ENCODE data around the gene VSIG4. TPM values are rescaled to one million over a fixed set of nuclear protein-coding genes. Genes with fewer than 3 reads are reported as not detected.

The VSIG4 gene
- polyA plus RNA-seq, 3 donors: 10.2 to 56.8 (median 25.1) TPM

GRCh38 chrX:66013194-66013816, 26.6 kb downstream of the VSIG4 start:
- peaks cover 63 to 99% of the 10 kb centered on the region in 2 donors for H3K4me1 ChIP-seq (ENCODE audit: control insufficient read depth in 1 of 2, insufficient read depth in 2 of 2, low read length in 2 of 2)
- TF ChIP-seq CTCF (IDR thresholded peaks at IDR 0.05): no peak
- H3K36me3 ChIP-seq (replicated peaks in 1 of 2; ENCODE audit: control insufficient read depth in 1 of 2, insufficient read depth in 2 of 2, low read length in 2 of 2): peaks cover 14 to 20% of the 10 kb centered on the region in 2 donors
- H3K4me2 ChIP-seq (replicated peaks; ENCODE audit: extremely low read depth, low read length, poor library complexity, severe bottlenecking): peak overlapping the region; percentile 94
- intact Hi-C loops (cut with micrococcal nuclease): loop anchor here in 1 of 2 donors (10.0 kb wide), 1 partner anchor 319 kb away; no protein-coding TSS in a partner anchor
- peaks cover 60% of the 10 kb centered on the region for H3K4me1 Mint-ChIP-seq
- peaks cover 0 to 2% (median 0%) of the 10 kb centered on the region in 7 donors for H3K9me3 Mint-ChIP-seq
- peaks cover 69% of the 10 kb centered on the region for H3K79me2 ChIP-seq (ENCODE audit: insufficient read depth, low read length)
- H3K27ac ChIP-seq (ENCODE audit: low read depth in 1 of 2, low read length in 2 of 2): peak overlapping the region; percentile 54 to 90
- H3K27me3 Mint-ChIP-seq (ENCODE audit: low read depth in 3 of 3): peaks cover 0 to 1% (median 0%) of the 10 kb centered on the region in 3 donors
- H3K9ac ChIP-seq (ENCODE audit: insufficient read depth, low read length, poor library complexity, severe bottlenecking): no peak overlapping the region
- H3K9me3 ChIP-seq (replicated peaks in 1 of 2; ENCODE audit: control insufficient read depth in 1 of 2, insufficient read depth in 1 of 2, low read length in 2 of 2): no peaks in the 10 kb centered on the region
- peak overlapping the region; percentile 51 to 77 for H3K4me3 Mint-ChIP-seq
- DNase-seq: peak in 2 of 3 donors; percentile 65 to 72
- peaks cover 14 to 20% of the 10 kb centered on the region in 2 donors for H3K36me3 Mint-ChIP-seq
- H3K27me3 ChIP-seq (ENCODE audit: control insufficient read depth in 2 of 2, insufficient read depth in 2 of 2, low read length in 2 of 2): no peaks in the 10 kb centered on the region
- no peak overlapping the region for H2AFZ ChIP-seq (ENCODE audit: insufficient read depth, low read depth, low read length, poor library complexity, severe bottlenecking)
- peaks cover 5% of the 10 kb centered on the region for H4K20me1 ChIP-seq (ENCODE audit: insufficient read depth, low read length)
- peak overlapping the region in 2 of 3 experiments; percentile 13 to 92 for H3K4me3 ChIP-seq (replicated peaks in 1 of 3; ENCODE audit: low read depth in 2 of 3, low read length in 3 of 3)
- no CpG with 5 or more reads among the region's 5 CpGs for WGBS (ENCODE audit: insufficient coverage)
- peak overlapping the region; percentile 92 to 98 (median 98) for H3K27ac Mint-ChIP-seq

- no peaks in the 10 kb centered on the region for H4K20me1 ChIP-seq (ENCODE audit: insufficient read depth, low read length)
- peaks cover 2 to 8% of the 10 kb centered on the region in 2 donors for H3K36me3 ChIP-seq (replicated peaks in 1 of 2; ENCODE audit: control insufficient read depth in 1 of 2, insufficient read depth in 2 of 2, low read length in 2 of 2)
- H3K27ac ChIP-seq (ENCODE audit: low read depth in 1 of 2, low read length in 2 of 2): peak overlapping the region; percentile 25 to 90
- H3K4me2 ChIP-seq (replicated peaks; ENCODE audit: extremely low read depth, low read length, poor library complexity, severe bottlenecking): peak overlapping the region; percentile 94
- Mint-ChIP-seq H3K4me3 (peak overlapping the region in 1 of 2 donors; percentile 42), H3K27ac (peak overlapping the region; percentile 91 to 98 (median 97)), H3K4me1 (peaks cover 60% of the 10 kb centered on the region), H3K9me3 (peaks cover 0 to 2% (median 0%) of the 10 kb centered on the region in 7 donors), H3K27me3 (ENCODE audit: low read depth in 3 of 3) (peaks cover 0 to 6% (median 0%) of the 10 kb centered on the region in 3 donors), H3K36me3 (peaks cover 7 to 14% of the 10 kb centered on the region in 2 donors)
- TF ChIP-seq CTCF (IDR thresholded peaks at IDR 0.05): no peak
- WGBS (ENCODE audit: insufficient coverage): no CpG with 5 or more reads among the region's 1 CpG
- H3K9me3 ChIP-seq (replicated peaks in 1 of 2; ENCODE audit: control insufficient read depth in 1 of 2, insufficient read depth in 1 of 2, low read length in 2 of 2): no peaks in the 10 kb centered on the region
- no peaks in the 10 kb centered on the region for H3K27me3 ChIP-seq (ENCODE audit: control insufficient read depth in 2 of 2, insufficient read depth in 2 of 2, low read length in 2 of 2)
- intact Hi-C loops (cut with micrococcal nuclease): loop anchor here in 1 of 2 donors (10.0 kb wide), 1 partner anchor 317 kb away; no protein-coding TSS in a partner anchor
- H3K4me1 ChIP-seq (ENCODE audit: control insufficient read depth in 1 of 2, insufficient read depth in 2 of 2, low read length in 2 of 2): peaks cover 72 to 99% of the 10 kb centered on the region in 2 donors
- no peak overlapping the region for H3K9ac ChIP-seq (ENCODE audit: insufficient read depth, low read length, poor library complexity, severe bottlenecking)
- no peak overlapping the region for H2AFZ ChIP-seq (ENCODE audit: insufficient read depth, low read depth, low read length, poor library complexity, severe bottlenecking)
- peaks cover 66% of the 10 kb centered on the region for H3K79me2 ChIP-seq (ENCODE audit: insufficient read depth, low read length)
- DNase-seq: peak in 2 of 3 donors; percentile 62 to 70
- peak overlapping the region in 1 of 3 experiments; percentile 92 for H3K4me3 ChIP-seq (replicated peaks in 1 of 3; ENCODE audit: low read depth in 2 of 3, low read length in 3 of 3)
These were observed 27.8 kb downstream of the VSIG4 start for GRCh38 chrX:66012094-66012534.
